CD4-positive, alpha-beta T cell (primary cell): ENCODE results near the gene SDK1. TPM values are rescaled to one million over a fixed set of nuclear protein-coding genes. Genes with fewer than 3 reads are reported as not detected.

Experiments used
- ATAC-seq: fragments of 200-7000 bp; cut with Tn5 transposase; one replicate; pipeline ENCODE4 v1.10.0; 2022; ENCODE audit warnings: mild to moderate bottlenecking; ENCODE audit not compliant: poor library complexity
- CTCF ChIA-PET: fragments of 350-600 bp; sonication (Branson Sonifier 250); formaldehyde crosslinking; loops from one replicate; lab custom pipeline; 2021; ENCODE audit warnings: antibody characterized with exemption, inconsistent platforms; lab: Charles Lee
- POLR2A ChIA-PET: fragments of 350-600 bp; sonication (Branson Sonifier 250); formaldehyde crosslinking; loops from one replicate; lab custom pipeline; 2021; ENCODE audit warnings: antibody characterized with exemption, inconsistent platforms; lab: Charles Lee
- DNase-seq, 14 experiments: peaks; one replicate each; pipeline ENCODE4 v3.0.0-alpha.2; 2013 to 2020; ENCODE audit warnings: mixed read lengths in 2 of 14
- H3K27ac ChIP-seq, 2 donors: one replicate each; pipeline versions ENCODE4 v1.5.1 to v1.7.0; 2013; ENCODE audit warnings: low read length in 2 of 2, low read depth in 1 of 2, mild to moderate bottlenecking in 1 of 2
- H3K27me3 ChIP-seq, 2 experiments: 1 replicate in 1 of 2; 2 replicates in 1 of 2; pipeline versions ENCODE4 v1.6.1 to v1.7.0; 2013; ENCODE audit warnings: low read length in 2 of 2, control low read depth in 1 of 2, mild to moderate bottlenecking in 1 of 2, moderate library complexity in 1 of 2; ENCODE audit not compliant: insufficient read depth in 2 of 2, control insufficient read depth in 1 of 2
- H3K36me3 ChIP-seq: one replicate; pipeline ENCODE4 v1.6.1; 2013; ENCODE audit warnings: low read length, control low read depth; ENCODE audit not compliant: insufficient read depth
- H3K4me1 ChIP-seq: one replicate; pipeline ENCODE4 v1.6.1; 2013; ENCODE audit warnings: low read length, control low read depth; ENCODE audit not compliant: insufficient read depth
- H3K4me3 ChIP-seq: one replicate; pipeline ENCODE4 v1.5.1; 2013; ENCODE audit warnings: mild to moderate bottlenecking, low read length, moderate library complexity
- H3K9me3 ChIP-seq, 2 experiments: 1 replicate in 1 of 2; 2 replicates in 1 of 2; pipeline versions ENCODE4 v1.6.1 to v1.7.0; 2013; ENCODE audit warnings: low read length in 2 of 2, mild to moderate bottlenecking in 2 of 2, control low read depth in 1 of 2, moderate library complexity in 1 of 2; ENCODE audit not compliant: control insufficient read depth in 1 of 2, insufficient read depth in 1 of 2
- H3K27ac Mint-ChIP-seq: one replicate; pipeline ENCODE4 v1.8.0; 2020; ENCODE audit warnings: mixed read lengths
- H3K27me3 Mint-ChIP-seq: one replicate; pipeline ENCODE4 v1.8.0; 2021; ENCODE audit warnings: mixed read lengths
- H3K36me3 Mint-ChIP-seq: one replicate; pipeline ENCODE4 v1.8.0; 2021; ENCODE audit warnings: low read depth, mixed read lengths
- H3K4me1 Mint-ChIP-seq: one replicate; pipeline ENCODE4 v1.8.0; 2021; ENCODE audit warnings: low read depth, mixed read lengths
- H3K4me3 Mint-ChIP-seq: one replicate; pipeline ENCODE4 v1.8.0; 2020; ENCODE audit warnings: mild to moderate bottlenecking, mixed read lengths
- H3K9me3 Mint-ChIP-seq: one replicate; pipeline ENCODE4 v1.8.0; 2020; ENCODE audit warnings: mixed read lengths
- intact Hi-C, 2 experiments: fragments of 100-400 bp; cut with DNase I in 1 of 2; cut with micrococcal nuclease in 1 of 2; formaldehyde crosslinking; loops; one replicate each; pipeline versions ENCODE4 v1.15.1 to v1.9.0; 2023 to 2025; cut with DNase I, micrococcal nuclease
- total RNA-seq, 174 experiments: library from RNA in 2 of 174; stranded (reverse) in 2 of 174; gene quantifications; one replicate each; pipeline ENCODE4 v1.2.3 and lab custom pipeline; 2021 to 2026
- TF ChIP-seq, protein P1 (sequence below): fragments of 200-600 bp; IDR thresholded peaks from one replicate; pipeline ENCODE4 v1.8.0; 2022; ENCODE audit warnings: antibody characterized with exemption, mild to moderate bottlenecking

Gene SDK1
- total RNA-seq, 2 experiments from 2014 or later, result 1.1 to 1.3 TPM

DNA sequence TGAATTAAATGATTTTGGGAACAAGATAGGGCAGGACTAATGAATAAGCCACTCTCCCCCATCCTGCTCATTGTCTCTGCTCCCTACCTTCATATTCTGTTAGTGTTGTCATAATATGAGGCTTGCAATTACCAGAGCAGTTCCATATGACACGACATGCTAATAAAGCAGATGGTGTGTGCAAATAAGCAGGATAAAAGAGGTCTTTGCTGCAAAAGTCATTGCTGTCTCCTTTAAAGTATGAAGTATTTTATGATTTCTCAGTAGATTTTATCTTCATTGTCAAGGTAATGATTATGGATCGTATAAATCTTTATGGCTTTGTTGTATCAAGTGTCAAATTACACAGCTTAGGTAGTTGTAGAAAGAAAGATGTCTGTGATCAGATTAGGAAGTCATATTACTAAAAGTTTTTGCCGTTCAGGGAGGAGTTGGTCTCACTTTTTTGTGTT is 114.8 kb downstream of the SDK1 start:
- DNase-seq (no peak), ATAC-seq (no peak)
- H3K9me3 Mint-ChIP-seq, result no peaks in the 10 kb centered on the region
- H3K27ac ChIP-seq, result no peak overlapping the region
- ChIA-PET POLR2A (no interaction called here), CTCF (no interaction called here)
- no peak overlapping the region for H3K4me3 Mint-ChIP-seq
- H3K27me3 ChIP-seq, result no peaks in the 10 kb centered on the region
- no peaks in the 10 kb centered on the region for H3K36me3 Mint-ChIP-seq
- TF ChIP-seq, protein P1, sequence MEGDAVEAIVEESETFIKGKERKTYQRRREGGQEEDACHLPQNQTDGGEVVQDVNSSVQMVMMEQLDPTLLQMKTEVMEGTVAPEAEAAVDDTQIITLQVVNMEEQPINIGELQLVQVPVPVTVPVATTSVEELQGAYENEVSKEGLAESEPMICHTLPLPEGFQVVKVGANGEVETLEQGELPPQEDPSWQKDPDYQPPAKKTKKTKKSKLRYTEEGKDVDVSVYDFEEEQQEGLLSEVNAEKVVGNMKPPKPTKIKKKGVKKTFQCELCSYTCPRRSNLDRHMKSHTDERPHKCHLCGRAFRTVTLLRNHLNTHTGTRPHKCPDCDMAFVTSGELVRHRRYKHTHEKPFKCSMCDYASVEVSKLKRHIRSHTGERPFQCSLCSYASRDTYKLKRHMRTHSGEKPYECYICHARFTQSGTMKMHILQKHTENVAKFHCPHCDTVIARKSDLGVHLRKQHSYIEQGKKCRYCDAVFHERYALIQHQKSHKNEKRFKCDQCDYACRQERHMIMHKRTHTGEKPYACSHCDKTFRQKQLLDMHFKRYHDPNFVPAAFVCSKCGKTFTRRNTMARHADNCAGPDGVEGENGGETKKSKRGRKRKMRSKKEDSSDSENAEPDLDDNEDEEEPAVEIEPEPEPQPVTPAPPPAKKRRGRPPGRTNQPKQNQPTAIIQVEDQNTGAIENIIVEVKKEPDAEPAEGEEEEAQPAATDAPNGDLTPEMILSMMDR, result no peak
- H3K36me3 ChIP-seq, result no peaks in the 10 kb centered on the region
- H3K9me3 ChIP-seq, result no peaks in the 10 kb centered on the region
- H3K4me3 ChIP-seq, result no peak overlapping the region
- intact Hi-C loops, result no loop called here
- no peak overlapping the region for H3K27ac Mint-ChIP-seq
- H3K4me1 Mint-ChIP-seq, result no peaks in the 10 kb centered on the region
- no peaks in the 10 kb centered on the region for H3K27me3 Mint-ChIP-seq
- no peaks in the 10 kb centered on the region for H3K4me1 ChIP-seq

DNA sequence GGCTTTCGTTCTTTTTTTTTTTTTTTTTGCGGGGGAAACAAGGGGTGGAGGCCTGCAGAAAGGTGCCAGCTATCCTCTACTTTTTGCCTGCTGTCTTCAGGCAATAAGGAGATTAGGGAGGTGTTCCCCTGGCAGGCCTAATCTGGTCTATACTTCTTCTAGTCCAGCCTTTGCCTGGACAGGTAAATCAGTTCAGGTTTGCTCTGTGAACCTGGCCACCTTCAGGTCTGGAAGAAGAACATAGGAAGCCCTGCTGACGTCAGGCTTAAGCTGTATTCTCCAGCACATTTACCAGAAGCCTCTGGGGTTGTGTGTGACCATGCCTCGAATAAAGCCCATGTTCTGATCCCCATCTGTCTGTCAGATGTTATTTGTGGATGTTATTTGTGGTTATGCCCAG is 115.4 kb downstream of the SDK1 start:
- H3K9me3 ChIP-seq, result no peaks in the 10 kb centered on the region
- no peak for ATAC-seq
- Mint-ChIP-seq H3K36me3 (no peaks in the 10 kb centered on the region), H3K27ac (no peak overlapping the region), H3K4me1 (no peaks in the 10 kb centered on the region), H3K9me3 (no peaks in the 10 kb centered on the region), H3K27me3 (no peaks in the 10 kb centered on the region), H3K4me3 (no peak overlapping the region)
- POLR2A ChIA-PET, result no interaction called here
- no peak for DNase-seq
- CTCF ChIA-PET, result no interaction called here
- TF ChIP-seq, protein P1, result no peak
- no peak overlapping the region for H3K27ac ChIP-seq
- no peaks in the 10 kb centered on the region for H3K27me3 ChIP-seq
- H3K4me1 ChIP-seq, result no peaks in the 10 kb centered on the region
- intact Hi-C loops, result no loop called here
- H3K4me3 ChIP-seq, result no peak overlapping the region
- no peaks in the 10 kb centered on the region for H3K36me3 ChIP-seq

DNA sequence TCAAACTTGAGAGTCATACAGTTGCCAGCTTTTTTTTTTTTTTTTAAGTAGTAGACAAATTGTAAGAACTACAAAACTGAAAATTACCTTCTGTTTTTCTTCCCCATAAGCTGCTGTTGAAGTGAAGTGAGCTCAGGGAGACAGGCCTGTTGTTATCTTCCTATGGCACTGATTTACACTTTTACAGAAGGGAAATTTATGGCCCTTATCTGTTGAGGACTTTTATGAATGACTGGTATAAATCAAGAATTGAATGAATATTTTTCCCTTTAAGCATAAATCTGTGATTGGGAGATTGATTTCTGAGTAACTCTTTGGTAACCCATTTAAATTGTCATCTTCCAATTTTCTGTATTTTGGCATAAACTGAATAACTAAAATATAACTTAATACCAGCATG is 124.0 kb downstream of the SDK1 start:
- CTCF ChIA-PET, result interaction anchor here (0.6 kb wide), 1 partner anchor 447 kb away, joined by 3 read pairs; no protein-coding TSS in a partner anchor
- H3K36me3 Mint-ChIP-seq, result no peaks in the 10 kb centered on the region
- TF ChIP-seq, protein P1, result no peak

More for the DNA sequence above, 124.0 kb downstream of the SDK1 start:
- no peaks in the 10 kb centered on the region for H3K36me3 ChIP-seq
- Mint-ChIP-seq H3K4me1 (peaks cover 4% of the 10 kb centered on the region), H3K27me3 (no peaks in the 10 kb centered on the region), H3K4me3 (no peak overlapping the region), H3K9me3 (no peaks in the 10 kb centered on the region), H3K27ac (no peak overlapping the region)
- H3K9me3 ChIP-seq, result no peaks in the 10 kb centered on the region
- POLR2A ChIA-PET, result no interaction called here
- ATAC-seq (no peak), DNase-seq (no peak)
- H3K27ac ChIP-seq, result no peak overlapping the region
- H3K4me1 ChIP-seq, result no peaks in the 10 kb centered on the region
- intact Hi-C loops, result loop anchor here in 1 of 2 experiments (5.0 kb wide), 1 partner anchor 37 kb away; no protein-coding TSS in a partner anchor
- H3K4me3 ChIP-seq, result no peak overlapping the region
- no peaks in the 10 kb centered on the region for H3K27me3 ChIP-seq
